NCI-H2081 treated with DMSO at 0.1 percent for 48 hours (cell line): ENCODE results near the gene VSX2.
"Not testable (repeated sequence)": the region's sequence is repeated elsewhere in the genome, so short reads cannot be mapped to it uniquely, and the experiment has no call there.

Source experiments
- DNase-seq: peaks from one replicate; lab custom pipeline; 2025; lab: John Stamatoyannopoulos, UW

VSX2 gene

GRCh38 chr14:74259513-74259912, 20.3 kb downstream of the VSX2 start:
- DNase-seq, result no peak

GRCh38 chr14:74260525-74261233, 21.4 kb downstream of the VSX2 start:
- no peak for DNase-seq

- DNase-seq, result no peak
These were observed 22.0 kb downstream of the VSX2 start for GRCh38 chr14:74261288-74261687.

- no peak for DNase-seq
These were observed 22.8 kb downstream of the VSX2 start for GRCh38 chr14:74262076-74262475.

GRCh38 chr14:74263181-74263580, 23.9 kb downstream of the VSX2 start:
- no peak for DNase-seq

GRCh38 chr14:74263921-74264320, 24.7 kb downstream of the VSX2 start:
- DNase-seq, result no peak

- DNase-seq, result no peak
These were observed 26.2 kb downstream of the VSX2 start for GRCh38 chr14:74265301-74265965.

- DNase-seq, result no peak
These were observed 28.3 kb downstream of the VSX2 start for GRCh38 chr14:74267588-74267987.

GRCh38 chr14:74270382-74271177, 31.3 kb downstream of the VSX2 start:
- not testable (repeated sequence) for DNase-seq

GRCh38 chr14:74271365-74271764, 32.1 kb downstream of the VSX2 start:
- no peak for DNase-seq

GRCh38 chr14:74275241-74275841, 36.1 kb downstream of the VSX2 start:
- no peak for DNase-seq

- DNase-seq, result no peak
These were observed 38.8 kb downstream of the VSX2 start for GRCh38 chr14:74278080-74278479.

- DNase-seq, result no peak
These were observed 41.8 kb downstream of the VSX2 start for GRCh38 chr14:74281069-74281468.

- no peak for DNase-seq
These were observed 47.5 kb downstream of the VSX2 start for GRCh38 chr14:74286736-74287135.

GRCh38 chr14:74289801-74290200, 50.6 kb downstream of the VSX2 start:
- DNase-seq, result no peak

GRCh38 chr14:74290415-74290814, 51.2 kb downstream of the VSX2 start:
- no peak for DNase-seq

- no peak for DNase-seq
These were observed 52.8 kb downstream of the VSX2 start for GRCh38 chr14:74292061-74292460.

GRCh38 chr14:74293606-74294005, 54.4 kb downstream of the VSX2 start:
- DNase-seq, result no peak

GRCh38 chr14:74296037-74296467, 56.8 kb downstream of the VSX2 start:
- no peak for DNase-seq

- DNase-seq, result no peak
These were observed 58.7 kb downstream of the VSX2 start for GRCh38 chr14:74297986-74298385.

- no peak for DNase-seq
These were observed 59.9 kb downstream of the VSX2 start for GRCh38 chr14:74299061-74299545.

- DNase-seq, result no peak
These were observed 62.4 kb downstream of the VSX2 start for GRCh38 chr14:74301594-74302151.
